NCI-H510A (cell line): ENCODE measurements around the gene BCKDHA.

Experiments used
- DNase-seq: peaks from one replicate; lab custom pipeline; 2025; lab: John Stamatoyannopoulos, UW

BCKDHA gene

GRCh38 chr19:41397086-41398049, at the start of gene BCKDHA, which contains the start of gene EXOSC5:
Gene BCKDHA (plus strand): TSS chr19:41397818. CDS start chr19:41397828, 10 bp downstream.
Gene EXOSC5 (minus strand): TSS chr19:41397359. CDS start chr19:41397328, 31 bp downstream.
- peak; percentile 99 for DNase-seq

- no peak for DNase-seq
Observed at GRCh38 chr19:41350735-41351338, 46.8 kb upstream of the BCKDHA start.

- no peak for DNase-seq
Observed at GRCh38 chr19:41351339-41352245, 46.0 kb upstream of the BCKDHA start.

- no peak for DNase-seq
Observed at GRCh38 chr19:41352279-41352608, 45.4 kb upstream of the BCKDHA start.

- DNase-seq: no peak
Observed at GRCh38 chr19:41352609-41353465, 44.8 kb upstream of the BCKDHA start.

GRCh38 chr19:41353466-41354342, 43.9 kb upstream of the BCKDHA start, which contains the start of gene TGFB1:
Gene TGFB1 (minus strand): TSS chr19:41353922. CDS start chr19:41353044, 878 bp downstream.
- peak; percentile 35 for DNase-seq

- DNase-seq: no peak
Observed at GRCh38 chr19:41354343-41354953, 43.2 kb upstream of the BCKDHA start.

GRCh38 chr19:41355035-41355434, 42.6 kb upstream of the BCKDHA start:
- DNase-seq: no peak

GRCh38 chr19:41355802-41356201, 41.8 kb upstream of the BCKDHA start:
- DNase-seq: no peak

GRCh38 chr19:41356984-41357739, 40.5 kb upstream of the BCKDHA start:
- DNase-seq: no peak

- no peak for DNase-seq
Observed at GRCh38 chr19:41357746-41358145, 39.9 kb upstream of the BCKDHA start.

GRCh38 chr19:41359741-41360140, 37.9 kb upstream of the BCKDHA start:
- DNase-seq: no peak

- DNase-seq: no peak
Observed at GRCh38 chr19:41362143-41362847, 35.3 kb upstream of the BCKDHA start.

GRCh38 chr19:41363371-41363752, 34.3 kb upstream of the BCKDHA start:
- no peak for DNase-seq

- peak; percentile 95 for DNase-seq
Observed at GRCh38 chr19:41363753-41364523, 33.7 kb upstream of the BCKDHA start, which contains the start of gene B9D2. Gene B9D2 (minus strand): TSS chr19:41364149. CDS start chr19:41363519, 630 bp downstream.

- no peak for DNase-seq
Observed at GRCh38 chr19:41364524-41365391, 32.9 kb upstream of the BCKDHA start.
